Vagina (tissue), 2 donors: ENCODE measurements around the gene CCSER1.

Experiments
- POLR2A ChIP-seq, 2 donors: fragments of 450-650 bp; IDR thresholded peaks; one replicate each; pipeline ENCODE4 v1.6.1; 2017; ENCODE audit warnings: antibody characterized with exemption in 2 of 2, mild to moderate bottlenecking in 2 of 2, moderate library complexity in 2 of 2
- POLR2AphosphoS5 ChIP-seq, 2 donors: sonication (generic); formaldehyde crosslinking; IDR thresholded peaks; one replicate each; pipeline ENCODE4 v1.9.0; 2017; ENCODE audit warnings: antibody characterized with exemption in 2 of 2, mild to moderate bottlenecking in 2 of 2, low read depth in 1 of 2; ENCODE audit not compliant: insufficient read depth in 1 of 2
- TF ChIP-seq, protein P1 (sequence below), 3 experiments: fragments of 450-650 bp in 2 of 3; fragments of 200-600 bp in 1 of 3; sonication (generic) in 1 of 3; IDR thresholded peaks; one replicate each; pipeline ENCODE4 v1.5.1; 2017 to 2019; ENCODE audit warnings: antibody characterized with exemption in 3 of 3, mild to moderate bottlenecking in 2 of 3, moderate library complexity in 2 of 3

DNA sequence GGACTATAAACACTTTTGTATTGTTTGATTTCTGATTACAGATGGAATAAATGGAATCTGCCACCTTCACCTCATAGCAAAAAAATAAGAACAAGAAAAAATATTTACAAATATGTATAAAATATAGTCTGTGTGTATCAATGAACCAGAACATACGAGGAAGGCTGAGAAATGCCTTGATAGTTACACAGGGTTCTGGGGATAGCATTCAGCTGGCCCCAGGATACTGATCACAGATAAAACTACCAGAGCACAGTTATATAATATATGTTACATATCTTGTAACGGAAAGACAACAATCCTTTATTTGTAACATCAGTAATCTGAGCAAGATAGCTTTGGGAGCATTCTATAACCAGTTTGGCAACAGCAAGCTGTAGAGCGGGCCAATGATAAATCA is 1101.5 kb downstream of the CCSER1 start:
- TF ChIP-seq, protein P1, sequence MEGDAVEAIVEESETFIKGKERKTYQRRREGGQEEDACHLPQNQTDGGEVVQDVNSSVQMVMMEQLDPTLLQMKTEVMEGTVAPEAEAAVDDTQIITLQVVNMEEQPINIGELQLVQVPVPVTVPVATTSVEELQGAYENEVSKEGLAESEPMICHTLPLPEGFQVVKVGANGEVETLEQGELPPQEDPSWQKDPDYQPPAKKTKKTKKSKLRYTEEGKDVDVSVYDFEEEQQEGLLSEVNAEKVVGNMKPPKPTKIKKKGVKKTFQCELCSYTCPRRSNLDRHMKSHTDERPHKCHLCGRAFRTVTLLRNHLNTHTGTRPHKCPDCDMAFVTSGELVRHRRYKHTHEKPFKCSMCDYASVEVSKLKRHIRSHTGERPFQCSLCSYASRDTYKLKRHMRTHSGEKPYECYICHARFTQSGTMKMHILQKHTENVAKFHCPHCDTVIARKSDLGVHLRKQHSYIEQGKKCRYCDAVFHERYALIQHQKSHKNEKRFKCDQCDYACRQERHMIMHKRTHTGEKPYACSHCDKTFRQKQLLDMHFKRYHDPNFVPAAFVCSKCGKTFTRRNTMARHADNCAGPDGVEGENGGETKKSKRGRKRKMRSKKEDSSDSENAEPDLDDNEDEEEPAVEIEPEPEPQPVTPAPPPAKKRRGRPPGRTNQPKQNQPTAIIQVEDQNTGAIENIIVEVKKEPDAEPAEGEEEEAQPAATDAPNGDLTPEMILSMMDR (IDR thresholded peaks at IDR 0.05), result no peak
- TF ChIP-seq POLR2A (IDR thresholded peaks at IDR 0.05), result no peak
- TF ChIP-seq POLR2AphosphoS5 (IDR thresholded peaks at IDR 0.05; ENCODE audit: insufficient read depth in 1 of 2, low read depth in 1 of 2), result no peak
